Measurements from ENCODE around the gene DNAH2.

The DNAH2 gene

GRCh38 chr17:7716901-7717755 is at the start of gene DNAH2:
Gene DNAH2 (plus strand): TSS chr17:7717744. CDS start chr17:7719735, 1,991 bp downstream.
- FAIRE-seq = peak; percentile 67

- no peak for FAIRE-seq
These were observed 49.1 kb upstream of the DNAH2 start for GRCh38 chr17:7668482-7668881.

GRCh38 chr17:7673239-7673638 is 44.3 kb upstream of the DNAH2 start:
- FAIRE-seq = peak; percentile 90

GRCh38 chr17:7674934-7675333 is 42.6 kb upstream of the DNAH2 start:
- FAIRE-seq = no peak

- FAIRE-seq = no peak
These were observed 41.0 kb upstream of the DNAH2 start for GRCh38 chr17:7676533-7676932.

DNA sequence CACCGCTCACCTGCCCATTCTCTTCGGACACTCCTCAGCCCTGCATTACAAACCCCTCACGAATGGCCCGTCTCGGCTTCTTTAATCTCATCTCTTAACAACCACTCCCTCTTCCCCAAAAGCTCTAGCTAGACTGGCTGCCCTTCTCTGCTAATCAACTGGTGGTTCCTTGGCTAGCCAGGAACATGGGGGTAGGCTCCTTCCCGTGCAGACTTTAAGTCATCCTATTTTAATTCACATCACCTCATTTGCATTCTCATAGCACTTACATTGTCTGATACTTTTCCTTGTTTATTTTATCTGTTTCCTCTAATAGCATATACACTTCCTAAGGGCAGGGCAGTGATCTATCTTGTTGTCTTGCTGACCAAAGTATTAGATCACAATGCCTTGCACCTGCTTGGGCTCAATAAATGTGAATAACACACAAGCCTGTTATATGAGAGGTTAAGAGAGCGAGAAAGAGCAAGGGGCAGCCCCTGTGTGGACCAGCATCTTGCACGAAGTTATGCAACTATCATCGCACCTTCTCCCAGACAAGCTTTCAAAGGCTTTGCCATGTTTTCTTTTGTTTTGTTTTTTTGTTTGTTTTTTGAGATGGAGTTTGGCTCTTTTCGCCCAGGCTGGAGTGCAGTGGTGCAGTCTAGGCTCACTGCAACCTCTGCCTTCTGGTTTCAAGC is 40.0 kb upstream of the DNAH2 start:
- FAIRE-seq = no peak

GRCh38 chr17:7684851-7685532 is 32.6 kb upstream of the DNAH2 start:
- FAIRE-seq = no peak

DNA sequence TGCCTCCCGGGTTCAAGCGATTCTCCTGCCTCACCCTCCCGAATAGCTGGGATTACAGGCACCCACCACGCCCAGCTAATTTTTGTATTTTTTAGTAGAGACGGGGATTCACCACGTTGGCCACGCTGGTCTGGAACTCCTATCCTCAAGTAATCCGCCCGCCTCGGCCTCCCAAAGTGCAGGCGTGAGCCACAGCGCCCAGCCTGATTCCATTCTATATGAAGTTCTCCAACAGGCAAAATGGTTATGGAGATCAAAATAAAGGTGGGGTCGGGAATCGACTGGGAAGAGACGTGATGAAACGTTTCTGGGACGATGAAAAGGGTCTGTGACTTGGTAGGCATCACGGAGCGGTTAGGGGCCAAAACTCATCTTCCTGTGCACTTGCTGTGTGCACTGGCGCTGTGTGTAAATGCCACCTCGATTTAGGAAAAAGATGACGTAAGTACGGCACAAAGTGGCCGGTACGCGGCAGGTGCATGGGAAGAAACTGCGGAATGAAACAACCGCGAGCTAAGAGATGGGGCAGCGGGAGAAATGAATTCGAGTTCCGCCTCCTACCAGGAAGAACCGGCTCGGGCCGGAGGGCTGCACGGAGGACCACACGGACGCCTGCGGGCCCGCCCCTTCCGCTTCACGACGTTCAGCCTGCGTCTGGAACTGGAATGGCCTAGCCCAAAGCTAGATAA is 31.9 kb upstream of the DNAH2 start:
- peak; percentile 90 for FAIRE-seq

DNA sequence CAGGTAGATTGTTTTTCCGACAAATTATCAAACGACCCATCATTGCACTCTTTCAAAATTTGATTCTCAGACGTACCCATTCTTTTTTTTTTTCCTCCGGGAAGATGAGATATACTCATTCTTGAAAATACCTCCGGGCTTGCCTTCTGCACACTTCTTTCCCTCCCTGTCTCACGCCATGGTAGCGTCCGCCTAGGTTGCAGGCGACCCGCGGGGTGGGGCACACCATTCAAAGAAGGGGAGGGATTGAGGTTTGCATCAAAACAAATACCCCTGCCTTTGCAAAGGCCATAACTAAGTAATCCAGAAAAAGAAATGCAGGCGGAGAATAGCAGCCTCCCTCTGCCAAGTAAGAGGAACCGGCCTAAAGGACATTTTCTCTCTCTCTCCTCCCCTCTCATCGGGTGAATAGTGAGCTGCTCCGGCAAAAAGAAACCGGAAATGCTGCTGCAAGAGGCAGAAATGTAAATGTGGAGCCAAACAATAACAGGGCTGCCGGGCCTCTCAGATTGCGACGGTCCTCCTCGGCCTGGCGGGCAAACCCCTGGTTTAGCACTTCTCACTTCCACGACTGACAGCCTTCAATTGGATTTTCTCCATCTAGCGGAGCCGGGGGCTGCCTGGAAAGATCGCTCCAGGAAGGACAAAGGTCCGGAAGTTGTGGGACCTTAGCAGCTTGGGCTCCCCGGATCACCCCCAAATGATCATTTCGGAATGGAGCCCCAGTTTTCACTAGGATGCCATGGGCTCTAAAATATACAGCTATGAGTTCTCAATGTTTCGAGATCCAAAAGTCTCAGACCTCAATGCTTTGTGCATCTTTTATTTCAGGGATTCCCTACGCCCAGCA is 31.1 kb upstream of the DNAH2 start:
- peak; percentile 19 for FAIRE-seq

DNA sequence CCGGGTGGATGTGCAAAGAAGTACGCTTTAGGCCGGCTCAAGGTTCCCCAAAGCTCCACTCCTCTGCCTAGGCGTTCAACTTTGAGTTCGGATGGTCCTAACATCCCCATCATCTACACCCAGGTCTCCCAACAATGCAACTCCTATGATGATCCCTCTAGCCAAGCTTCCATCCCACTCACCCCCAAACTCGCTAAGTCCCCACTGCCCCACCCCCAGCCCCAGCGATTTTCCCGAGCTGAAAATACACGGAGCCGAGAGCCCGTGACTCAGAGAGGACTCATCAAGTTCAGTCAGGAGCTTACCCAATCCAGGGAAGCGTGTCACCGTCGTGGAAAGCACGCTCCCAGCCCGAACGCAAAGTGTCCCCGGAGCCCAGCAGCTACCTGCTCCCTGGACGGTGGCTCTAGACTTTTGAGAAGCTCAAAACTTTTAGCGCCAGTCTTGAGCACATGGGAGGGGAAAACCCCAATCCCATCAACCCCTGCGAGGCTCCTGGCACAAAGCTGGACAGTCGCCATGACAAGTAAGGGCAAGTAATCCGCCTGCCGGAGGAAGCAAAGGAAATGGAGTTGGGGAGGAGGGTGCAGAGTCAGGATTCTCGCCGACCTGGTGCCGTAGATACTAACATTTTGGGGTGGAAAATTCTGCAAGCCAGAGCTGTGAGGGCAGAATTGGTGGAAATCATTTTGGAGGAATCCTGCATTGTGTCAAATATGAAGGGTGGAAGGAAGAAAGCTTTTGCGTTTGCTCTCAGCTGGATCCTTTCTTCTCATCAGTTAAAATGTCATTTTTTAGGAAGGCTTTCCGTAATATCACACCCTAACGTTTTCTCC is 30.3 kb upstream of the DNAH2 start, which contains the start of gene TP53:
Gene TP53, minus strand, starts transcription at position 419 of the 836 bp plus-strand sequence. CDS start 10,896 bp downstream, outside the sequence.
- FAIRE-seq = peak; percentile 92

GRCh38 chr17:7687908-7688807 is 29.4 kb upstream of the DNAH2 start, which contains the start of gene WRAP53:
Gene WRAP53 (plus strand): TSS chr17:7688477. CDS start chr17:7688649, 172 bp downstream.
- peak; percentile 99 for FAIRE-seq

- no peak for FAIRE-seq
These were observed 28.7 kb upstream of the DNAH2 start for GRCh38 chr17:7688808-7689316.

DNA sequence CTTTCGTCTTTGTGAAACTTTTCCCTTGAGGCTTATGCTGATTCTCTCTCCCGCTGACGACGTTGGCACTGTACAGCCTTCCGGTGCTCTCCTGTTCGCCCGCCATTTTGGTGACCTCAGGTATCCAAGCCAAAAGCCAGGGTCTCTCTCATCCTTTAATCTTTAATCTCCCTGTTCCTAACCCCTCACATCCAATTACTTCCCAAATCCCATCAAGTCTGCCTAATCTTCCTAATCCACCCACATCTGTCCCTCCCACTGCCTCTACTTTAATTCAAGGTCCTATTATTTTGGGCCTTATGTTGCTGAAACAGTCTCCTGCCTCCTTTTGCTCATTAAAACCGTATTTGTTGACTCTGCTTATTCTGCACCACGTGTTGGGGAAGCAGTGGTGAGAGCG is 22.0 kb upstream of the DNAH2 start:
- FAIRE-seq = no peak

GRCh38 chr17:7697828-7698588 is 19.5 kb upstream of the DNAH2 start:
- FAIRE-seq = no peak

- FAIRE-seq = no peak
These were observed 17.0 kb upstream of the DNAH2 start for GRCh38 chr17:7700510-7700909.

DNA sequence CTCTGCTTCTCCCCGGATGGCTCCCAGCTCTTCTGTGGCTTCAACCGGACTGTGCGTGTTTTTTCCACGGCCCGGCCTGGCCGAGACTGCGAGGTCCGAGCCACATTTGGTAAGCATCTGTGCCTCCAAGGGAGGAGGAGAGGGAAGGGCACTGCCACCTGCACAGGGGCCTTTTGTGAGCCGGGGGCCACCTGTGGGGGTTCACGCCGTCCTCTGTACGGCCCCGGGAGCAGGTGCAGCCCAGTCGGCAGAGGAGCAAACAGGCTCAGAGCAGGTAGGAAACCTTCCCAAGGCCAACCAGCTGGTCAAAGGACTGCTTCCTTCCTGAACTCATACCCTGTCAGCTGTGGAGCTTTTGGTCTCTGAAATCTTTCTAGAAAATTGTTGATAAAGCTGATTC is 15.9 kb upstream of the DNAH2 start:
- FAIRE-seq = no peak

DNA sequence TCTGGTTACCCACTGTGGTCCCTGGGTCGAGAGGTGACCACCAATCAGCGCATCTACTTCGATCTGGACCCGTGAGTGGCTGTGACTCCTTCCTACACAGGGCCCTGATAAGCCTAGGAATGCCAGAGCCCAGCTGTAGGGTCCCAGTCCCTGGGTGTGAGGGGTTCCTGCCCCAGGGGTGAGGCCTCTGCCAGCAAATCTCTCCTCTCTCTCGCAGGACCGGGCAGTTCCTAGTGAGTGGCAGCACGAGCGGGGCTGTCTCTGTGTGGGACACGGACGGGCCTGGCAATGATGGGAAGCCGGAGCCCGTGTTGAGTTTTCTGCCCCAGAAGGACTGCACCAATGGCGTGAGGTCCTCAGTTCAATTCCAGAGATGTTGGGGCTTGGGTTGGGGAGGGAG is 14.8 kb upstream of the DNAH2 start:
- no peak for FAIRE-seq

GRCh38 chr17:7703584-7704479 is 13.7 kb upstream of the DNAH2 start:
- FAIRE-seq = peak; percentile 67
